Measurements from ENCODE around the gene ZNF407. TPM values are rescaled to one million over a fixed set of nuclear protein-coding genes. Genes with fewer than 3 reads are reported as not detected.

The ZNF407 gene
- total RNA-seq, 1 donor from 2014 or later: 14.2 TPM

- no peak for TF ChIP-seq CTCF (IDR thresholded peaks at IDR 0.05)
- H3K4me1 Mint-ChIP-seq (ENCODE audit: unreplicated experiment): no peaks in the 10 kb centered on the region
- no peak overlapping the region for H3K27ac Mint-ChIP-seq (ENCODE audit: unreplicated experiment)
- DNase-seq (ENCODE audit: extremely low spot score, unreplicated experiment): no peak
- H3K27me3 Mint-ChIP-seq (ENCODE audit: unreplicated experiment): no peaks in the 10 kb centered on the region
- H3K9me3 Mint-ChIP-seq (ENCODE audit: unreplicated experiment): no peaks in the 10 kb centered on the region
- H3K4me3 Mint-ChIP-seq (ENCODE audit: unreplicated experiment): no peak overlapping the region
- H3K36me3 Mint-ChIP-seq (ENCODE audit: unreplicated experiment): peaks cover 3% of the 10 kb centered on the region
These were observed 319.2 kb downstream of the ZNF407 start for GRCh38 chr18:74916773-74917393.

- H3K9me3 Mint-ChIP-seq (ENCODE audit: unreplicated experiment): no peaks in the 10 kb centered on the region
- TF ChIP-seq CTCF (IDR thresholded peaks at IDR 0.05): no peak
- no peak for DNase-seq (ENCODE audit: extremely low spot score, unreplicated experiment)
- H3K27ac Mint-ChIP-seq (ENCODE audit: unreplicated experiment): no peak overlapping the region
- no peaks in the 10 kb centered on the region for H3K4me1 Mint-ChIP-seq (ENCODE audit: unreplicated experiment)
- peaks cover 3% of the 10 kb centered on the region for H3K36me3 Mint-ChIP-seq (ENCODE audit: unreplicated experiment)
- no peak overlapping the region for H3K4me3 Mint-ChIP-seq (ENCODE audit: unreplicated experiment)
- H3K27me3 Mint-ChIP-seq (ENCODE audit: unreplicated experiment): no peaks in the 10 kb centered on the region
These were observed 320.7 kb downstream of the ZNF407 start for GRCh38 chr18:74918276-74918790.

GRCh38 chr18:74921057-74921820 lies 323.6 kb downstream of the ZNF407 start:
- TF ChIP-seq CTCF (IDR thresholded peaks at IDR 0.05): no peak
- Mint-ChIP-seq H3K4me1 (ENCODE audit: unreplicated experiment) (peaks cover 6% of the 10 kb centered on the region), H3K4me3 (ENCODE audit: unreplicated experiment) (no peak overlapping the region), H3K36me3 (ENCODE audit: unreplicated experiment) (peaks cover 3% of the 10 kb centered on the region), H3K9me3 (ENCODE audit: unreplicated experiment) (no peaks in the 10 kb centered on the region), H3K27me3 (ENCODE audit: unreplicated experiment) (no peaks in the 10 kb centered on the region), H3K27ac (ENCODE audit: unreplicated experiment) (no peak overlapping the region)
- DNase-seq (ENCODE audit: extremely low spot score, unreplicated experiment): no peak

GRCh38 chr18:74926051-74926450 lies 328.4 kb downstream of the ZNF407 start:
- H3K4me1 Mint-ChIP-seq (ENCODE audit: unreplicated experiment): peaks cover 6% of the 10 kb centered on the region
- H3K9me3 Mint-ChIP-seq (ENCODE audit: unreplicated experiment): no peaks in the 10 kb centered on the region
- DNase-seq (ENCODE audit: extremely low spot score, unreplicated experiment): no peak
- no peaks in the 10 kb centered on the region for H3K27me3 Mint-ChIP-seq (ENCODE audit: unreplicated experiment)
- no peak overlapping the region for H3K4me3 Mint-ChIP-seq (ENCODE audit: unreplicated experiment)
- peaks cover 2% of the 10 kb centered on the region for H3K36me3 Mint-ChIP-seq (ENCODE audit: unreplicated experiment)
- no peak overlapping the region for H3K27ac Mint-ChIP-seq (ENCODE audit: unreplicated experiment)
- no peak for TF ChIP-seq CTCF (IDR thresholded peaks at IDR 0.05)
